Measurements from ENCODE around the gene SERINC2.
"Not testable (repeated sequence)": the region's sequence is repeated elsewhere in the genome, so short reads cannot be mapped to it uniquely, and the experiment has no call there.

Gene SERINC2

DNA sequence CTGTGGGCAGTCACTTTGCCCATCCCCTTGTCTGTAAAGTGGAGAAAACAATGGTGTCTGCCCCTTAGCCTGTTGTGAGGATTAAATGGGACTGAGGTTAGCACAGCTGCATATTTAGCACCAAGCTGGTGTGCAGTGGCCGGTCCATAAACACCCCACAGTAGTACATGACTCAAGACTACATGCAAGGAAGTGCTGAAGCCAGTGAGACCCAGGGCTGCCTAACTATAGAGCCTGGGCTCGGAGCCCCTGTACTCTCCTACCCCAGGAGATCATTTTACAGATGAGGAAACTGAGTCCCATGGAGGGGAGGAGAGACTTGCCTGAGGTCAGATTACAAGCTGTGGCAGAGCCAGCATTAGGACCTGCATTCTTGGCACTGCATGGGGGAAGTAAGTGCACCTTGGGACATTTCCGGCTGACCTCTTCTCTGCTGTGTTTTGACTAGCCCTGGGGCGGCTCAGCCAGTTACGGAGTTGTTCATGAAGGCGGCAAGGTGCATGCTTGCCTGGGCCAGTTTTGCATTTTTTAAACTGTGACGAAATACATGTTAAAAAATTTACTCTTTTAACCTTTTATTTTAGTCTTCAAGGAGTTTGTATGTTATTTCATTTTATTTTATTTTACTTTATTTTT is 3.2 kb downstream of the SERINC2 start:
- DNase-seq, result no peak

DNA sequence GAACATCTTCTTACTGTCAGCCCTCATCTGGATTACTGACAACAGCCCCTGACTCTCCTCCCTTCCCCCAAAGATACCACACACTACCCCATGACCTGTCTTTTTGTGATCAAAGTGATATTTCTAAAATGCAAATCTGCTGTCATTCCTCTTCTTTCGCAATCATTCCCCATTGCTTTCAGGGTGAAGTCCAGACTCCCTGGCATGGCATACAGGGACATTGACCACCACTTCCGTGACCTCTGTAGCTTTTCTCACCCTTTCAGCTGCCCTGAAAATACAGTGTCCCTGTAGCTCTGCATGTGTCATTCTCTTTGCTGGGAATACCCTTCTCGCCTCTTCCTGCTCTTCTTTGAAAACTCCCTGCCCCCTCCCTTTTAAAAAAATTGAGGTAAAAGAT is 4.1 kb downstream of the SERINC2 start:
- no peak for DNase-seq

DNA sequence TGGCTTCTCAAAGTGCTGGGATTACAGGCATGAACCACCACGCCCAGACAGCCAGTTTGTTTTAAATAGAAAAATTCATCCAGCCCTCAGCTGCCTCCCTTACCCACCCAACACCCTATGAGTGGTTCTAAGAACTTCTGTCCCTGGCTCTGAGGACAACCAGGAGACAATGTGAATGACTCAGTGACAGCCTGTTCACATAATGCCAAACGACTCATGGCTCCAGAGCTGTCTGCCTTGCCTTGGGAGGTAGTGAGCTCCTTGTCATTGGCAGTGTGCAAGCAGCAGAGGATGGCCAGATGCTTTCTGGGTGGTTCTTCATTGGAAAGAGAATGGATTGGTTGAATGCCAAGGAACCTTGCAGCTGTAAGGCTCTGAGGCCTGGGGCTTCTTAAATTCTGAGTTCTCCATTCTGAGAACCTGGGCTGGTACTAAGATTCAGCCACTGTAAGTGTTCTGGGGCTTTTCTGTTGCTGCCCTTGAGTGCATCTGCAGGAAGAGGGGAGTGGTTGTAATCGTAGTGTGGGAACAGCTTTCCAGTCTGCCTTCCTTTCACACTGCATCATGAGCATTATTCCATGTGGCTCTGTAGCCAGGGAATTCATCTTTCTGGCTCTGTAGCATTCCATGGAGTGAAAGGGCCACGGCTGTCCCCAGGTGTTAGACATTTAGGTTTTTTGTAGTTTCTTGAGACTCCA is 5.8 kb downstream of the SERINC2 start:
- no peak for DNase-seq

DNA sequence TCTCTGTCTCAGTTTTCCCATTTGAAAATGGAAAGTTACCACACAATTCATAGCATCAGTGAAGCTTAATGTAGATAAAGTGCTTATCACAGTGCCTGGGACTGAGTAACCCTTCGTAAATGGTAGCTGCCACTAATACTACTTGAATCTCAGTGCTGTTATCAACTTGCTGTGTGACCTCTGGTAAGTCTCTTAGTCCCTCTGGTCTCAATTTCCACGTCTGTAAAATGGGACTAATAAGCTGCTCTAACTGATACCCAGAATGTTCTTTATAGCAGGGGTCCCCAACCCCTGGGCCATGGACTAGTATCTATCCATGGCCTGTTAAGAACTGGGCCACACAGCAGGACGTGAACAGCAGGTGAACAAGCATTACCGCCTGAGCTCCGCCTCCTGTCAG is 7.7 kb downstream of the SERINC2 start:
- DNase-seq, result no peak

DNA sequence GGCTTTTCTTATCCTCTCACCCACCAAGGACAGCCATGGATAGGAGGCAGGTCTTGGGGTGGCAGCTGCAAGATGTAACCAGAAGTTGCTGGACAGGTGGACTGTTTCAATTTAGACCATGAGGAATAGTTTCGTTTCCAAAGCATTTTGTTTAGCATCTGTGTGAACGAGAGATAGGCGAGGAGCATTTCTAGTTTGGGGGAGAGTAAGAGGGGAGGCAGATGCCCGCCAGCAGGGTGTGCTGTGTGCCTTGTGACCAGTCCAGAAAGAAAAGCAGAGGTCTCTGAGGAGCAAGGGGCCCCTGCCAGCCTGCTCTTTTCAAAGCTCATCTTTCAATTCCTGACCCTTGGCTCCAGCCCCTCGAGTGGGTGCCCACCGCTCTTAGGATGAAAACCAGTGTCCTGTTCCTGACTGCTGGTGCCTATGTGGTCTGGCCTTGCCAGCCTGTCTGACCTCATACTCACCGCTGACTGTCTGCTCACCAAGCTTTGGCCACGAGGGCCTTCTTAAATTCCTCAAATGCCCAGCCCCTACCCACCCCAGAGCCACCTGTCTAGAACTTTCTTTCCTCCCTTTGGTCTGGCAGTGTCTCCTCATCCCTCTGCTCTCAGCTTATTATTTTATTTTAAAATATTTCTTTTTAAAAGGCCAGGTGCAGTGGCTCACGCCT is 8.5 kb downstream of the SERINC2 start:
- no peak for DNase-seq

DNA sequence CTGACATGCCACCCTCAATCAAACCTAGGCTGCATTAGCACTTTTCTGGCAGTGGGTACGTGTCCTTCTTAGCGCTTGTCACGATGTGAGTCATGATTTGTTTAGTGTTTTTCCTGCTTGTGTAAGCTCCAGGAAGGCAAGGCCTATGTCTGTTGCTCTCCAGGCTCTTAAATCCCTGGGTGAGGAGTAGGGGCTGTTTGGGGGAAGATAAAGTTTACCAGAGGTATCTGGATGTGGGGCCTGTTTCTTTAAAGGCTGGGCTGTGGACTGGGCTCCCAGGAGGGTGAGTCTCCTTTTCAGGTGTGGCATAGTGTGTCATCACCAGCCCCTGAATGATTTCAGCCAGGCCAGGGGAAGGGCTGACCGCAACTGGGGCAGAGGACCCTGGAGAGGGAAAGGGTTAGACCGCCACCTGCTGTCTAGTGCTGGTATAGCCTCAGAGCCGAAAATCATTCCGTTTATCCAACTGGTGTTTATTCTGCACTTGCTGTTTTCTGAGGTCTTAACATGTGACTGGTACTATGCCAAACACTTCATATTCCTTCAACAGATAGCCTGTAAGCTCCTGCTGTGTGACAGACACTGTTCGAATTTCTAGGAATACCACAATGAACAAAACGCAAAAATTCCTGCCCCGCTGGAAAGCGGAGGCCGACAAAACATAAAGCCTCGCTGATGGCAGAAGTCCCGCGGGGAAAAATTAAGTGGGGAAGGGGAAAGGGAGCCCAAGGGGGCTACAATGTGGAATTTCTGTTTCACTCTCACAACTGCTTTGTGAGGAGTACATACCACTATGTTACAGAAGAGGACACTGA is 9.7 kb downstream of the SERINC2 start:
- no peak for DNase-seq

DNA sequence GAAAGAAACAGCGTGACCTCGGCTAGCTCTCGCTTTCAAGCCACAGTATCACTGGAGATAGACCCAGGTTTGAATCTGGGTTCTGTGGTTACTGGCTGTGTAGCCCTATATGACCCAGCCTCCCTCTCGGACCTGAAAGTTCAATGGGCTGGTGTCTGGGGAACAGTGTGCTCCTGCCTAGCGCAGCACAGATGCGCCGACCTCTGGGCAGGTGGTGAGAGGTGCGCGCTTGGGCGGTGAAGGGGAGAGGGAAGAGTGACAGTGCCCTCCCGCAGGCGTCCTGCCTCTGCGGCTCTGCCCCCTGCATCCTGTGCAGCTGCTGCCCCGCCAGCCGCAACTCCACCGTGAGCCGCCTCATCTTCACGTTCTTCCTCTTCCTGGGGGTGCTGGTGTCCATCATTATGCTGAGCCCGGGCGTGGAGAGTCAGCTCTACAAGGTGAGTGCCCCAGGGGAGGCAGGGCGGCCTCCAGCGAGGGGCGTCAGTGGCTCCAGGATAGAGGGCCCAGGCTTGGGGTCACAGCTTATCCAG is 10.5 kb downstream of the SERINC2 start:
- no peak for DNase-seq

DNA sequence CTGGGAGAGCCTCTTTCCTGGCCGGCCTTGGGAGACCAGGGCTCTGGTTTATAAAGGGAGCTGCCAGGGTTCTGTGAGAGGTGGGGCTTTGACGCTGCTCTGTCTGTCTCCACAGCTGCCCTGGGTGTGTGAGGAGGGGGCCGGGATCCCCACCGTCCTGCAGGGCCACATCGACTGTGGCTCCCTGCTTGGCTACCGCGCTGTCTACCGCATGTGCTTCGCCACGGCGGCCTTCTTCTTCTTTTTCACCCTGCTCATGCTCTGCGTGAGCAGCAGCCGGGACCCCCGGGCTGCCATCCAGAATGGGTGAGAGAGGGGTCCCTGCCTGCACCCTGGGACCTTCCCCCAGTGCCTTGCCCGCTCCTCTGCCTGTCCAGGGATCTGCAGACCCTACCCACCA is 11.6 kb downstream of the SERINC2 start:
- no peak for DNase-seq

DNA sequence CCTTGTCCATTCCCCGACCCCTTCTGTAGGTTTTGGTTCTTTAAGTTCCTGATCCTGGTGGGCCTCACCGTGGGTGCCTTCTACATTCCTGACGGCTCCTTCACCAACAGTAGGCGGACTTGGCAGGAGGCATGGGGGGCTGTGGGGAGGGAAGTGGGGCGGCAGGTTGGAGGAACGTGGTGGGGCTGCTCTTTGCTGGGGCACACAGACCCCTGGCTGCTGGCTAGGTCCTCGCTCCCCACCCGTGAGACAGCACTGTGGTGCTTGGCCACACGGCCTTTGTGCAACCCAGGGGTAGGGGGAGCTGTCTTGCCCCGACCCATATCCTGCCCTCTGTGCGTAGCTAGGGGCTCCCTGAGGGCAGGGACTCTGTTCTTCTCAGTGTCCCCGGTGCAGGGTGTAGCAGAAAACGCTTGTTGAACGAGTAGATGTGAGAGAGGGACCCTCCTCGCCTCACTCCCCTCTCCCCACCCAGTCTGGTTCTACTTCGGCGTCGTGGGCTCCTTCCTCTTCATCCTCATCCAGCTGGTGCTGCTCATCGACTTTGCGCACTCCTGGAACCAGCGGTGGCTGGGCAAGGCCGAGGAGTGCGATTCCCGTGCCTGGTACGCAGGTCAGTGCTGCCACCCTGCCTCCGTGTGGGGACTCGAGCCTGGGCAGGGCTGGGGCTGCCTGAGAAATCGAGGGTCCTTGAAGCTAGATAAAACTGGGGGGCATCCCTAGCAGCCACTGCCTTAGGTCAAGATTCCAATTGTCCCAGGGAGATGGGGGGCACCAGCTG is 12.5 kb downstream of the SERINC2 start:
- DNase-seq, result no peak

DNA sequence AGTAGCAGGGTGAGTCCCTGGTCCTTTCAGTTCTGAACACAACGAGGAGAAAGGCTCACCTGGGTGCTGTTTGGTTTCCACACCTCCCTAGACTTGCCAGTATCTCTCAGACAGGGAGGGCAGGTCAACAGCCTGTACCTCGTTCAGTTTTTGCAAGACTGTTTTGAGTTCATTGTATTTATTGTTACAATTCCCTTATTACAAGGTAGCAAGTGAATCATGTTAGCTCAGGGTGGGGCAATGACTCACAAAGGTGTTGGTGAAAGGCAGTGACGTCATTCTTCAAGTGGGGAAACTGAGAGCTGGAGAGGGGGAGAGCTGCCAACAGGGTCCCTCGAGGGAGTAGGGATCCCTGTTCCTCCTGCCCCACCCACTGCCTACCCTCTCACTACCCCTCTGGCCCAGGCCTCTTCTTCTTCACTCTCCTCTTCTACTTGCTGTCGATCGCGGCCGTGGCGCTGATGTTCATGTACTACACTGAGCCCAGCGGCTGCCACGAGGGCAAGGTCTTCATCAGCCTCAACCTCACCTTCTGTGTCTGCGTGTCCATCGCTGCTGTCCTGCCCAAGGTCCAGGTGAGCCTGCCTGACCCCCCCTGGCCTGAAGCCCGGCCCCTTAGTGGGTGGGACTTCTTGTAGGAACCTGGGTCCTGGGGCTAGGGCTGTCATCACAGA is 13.4 kb downstream of the SERINC2 start:
- no peak for DNase-seq

DNA sequence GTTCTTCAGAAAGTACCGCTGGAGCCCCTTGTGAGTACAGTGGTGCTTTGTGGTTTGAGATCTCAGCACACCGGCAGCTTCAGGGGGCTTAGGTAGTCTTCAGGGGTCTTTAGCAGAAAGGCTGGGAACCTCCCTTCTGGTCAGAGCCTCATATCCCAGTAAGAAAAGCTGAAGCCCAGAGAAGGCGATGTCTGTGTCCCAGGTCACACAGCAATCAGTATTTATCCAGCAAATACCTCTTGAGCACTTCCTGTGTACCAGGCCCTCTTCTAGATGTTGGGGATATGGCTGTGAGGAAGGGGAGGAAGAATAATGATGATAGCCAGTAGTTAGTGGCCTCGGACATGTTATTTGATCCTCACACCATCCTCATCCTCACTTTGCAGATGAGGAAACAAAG is 14.3 kb downstream of the SERINC2 start:
- DNase-seq, result no peak

DNA sequence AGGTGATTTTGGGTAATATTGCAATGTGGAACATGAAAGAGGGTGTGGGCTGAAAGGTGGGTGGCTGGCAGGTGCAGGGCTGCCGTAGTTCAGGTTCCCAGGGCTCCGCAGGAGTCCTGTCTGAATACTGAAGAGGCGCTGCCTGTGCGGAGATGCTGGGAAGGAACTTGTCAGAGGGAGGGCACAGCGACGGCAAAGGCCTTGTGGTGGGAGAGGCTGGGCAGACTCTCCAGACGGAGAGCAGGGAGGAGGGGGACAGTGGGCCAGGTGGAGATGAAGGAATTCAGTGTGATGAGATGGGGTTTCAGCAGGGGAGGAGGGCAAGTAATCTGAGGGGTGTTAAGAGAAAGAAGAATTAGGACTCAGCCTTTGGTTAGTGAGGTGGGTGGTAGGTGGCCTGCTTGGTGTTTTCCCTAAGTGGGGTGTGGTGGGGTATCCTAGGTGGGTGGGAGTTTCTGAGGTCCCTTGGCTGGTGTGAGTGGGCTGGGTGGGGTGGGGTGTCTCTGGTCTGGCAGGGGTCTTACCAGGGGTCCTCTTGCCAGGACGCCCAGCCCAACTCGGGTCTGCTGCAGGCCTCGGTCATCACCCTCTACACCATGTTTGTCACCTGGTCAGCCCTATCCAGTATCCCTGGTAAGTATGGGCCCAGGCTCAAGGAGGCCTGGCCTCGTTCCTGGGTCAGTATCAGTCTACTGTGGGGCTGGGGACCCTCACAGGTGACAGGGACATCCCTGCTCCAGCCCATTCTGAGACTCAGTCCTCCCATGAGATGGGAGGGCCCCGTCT is 15.6 kb downstream of the SERINC2 start:
- no peak for DNase-seq

DNA sequence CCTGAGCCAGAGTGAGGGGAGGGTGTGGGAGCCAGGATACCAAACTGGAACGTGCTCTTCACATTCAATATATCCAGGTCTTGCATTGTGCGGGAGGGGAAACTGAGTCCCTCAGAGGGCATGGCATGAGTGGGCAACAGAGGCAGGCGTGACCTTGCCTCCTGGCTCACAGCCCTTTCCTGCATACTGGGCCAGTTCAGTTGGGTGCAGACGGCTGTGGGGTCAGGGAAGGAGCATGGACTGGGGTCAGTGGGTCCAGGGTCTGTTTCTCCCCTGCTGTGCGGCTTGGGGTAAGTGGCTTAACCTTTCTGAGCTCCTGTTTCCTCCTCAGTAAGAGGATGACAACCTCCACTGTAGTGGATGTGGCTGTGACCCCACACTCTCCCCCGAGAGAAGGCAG is 16.6 kb downstream of the SERINC2 start:
- DNase-seq, result no peak

DNA sequence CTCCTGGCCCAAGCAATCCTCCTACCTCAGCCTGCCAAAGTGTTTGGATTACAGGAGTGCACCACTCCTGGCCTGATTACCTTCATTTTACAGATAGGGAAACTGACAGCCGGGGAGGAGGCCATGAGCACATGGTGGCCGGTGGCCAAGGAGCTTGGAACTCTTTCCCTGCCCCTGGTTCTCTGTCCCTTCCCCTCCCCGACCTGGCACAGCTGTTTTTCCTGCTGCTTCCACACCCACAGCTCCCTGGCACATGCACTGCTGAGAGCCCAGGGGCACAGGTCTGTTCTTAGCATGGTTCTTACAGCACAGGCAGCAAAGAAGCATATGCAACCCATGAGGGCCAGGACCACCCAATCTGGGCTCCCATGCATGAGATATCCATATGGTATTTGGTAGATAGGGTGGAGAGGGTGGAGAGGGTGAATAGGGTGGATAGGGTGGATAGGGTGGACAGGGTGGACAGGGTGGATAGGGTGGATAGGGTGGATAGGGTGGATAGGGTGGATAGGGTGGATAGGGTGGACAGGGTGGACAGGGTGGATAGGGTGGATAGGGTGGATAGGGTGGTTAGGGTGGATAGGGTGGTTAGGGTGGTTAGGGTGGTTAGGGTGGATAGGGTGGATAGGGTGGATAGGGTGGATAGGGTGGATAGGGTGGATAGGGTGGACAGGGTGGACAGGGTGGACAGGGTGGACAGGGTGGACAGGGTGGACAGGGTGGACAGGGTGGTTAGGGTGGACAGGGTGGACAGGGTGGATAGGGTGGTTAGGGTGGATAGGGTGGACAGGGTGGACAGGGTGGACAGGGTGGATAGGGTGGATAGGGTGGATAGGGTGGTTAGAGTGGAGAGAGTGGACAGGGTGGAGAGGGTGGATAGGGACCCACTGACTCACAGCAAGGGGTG is 18.6 kb downstream of the SERINC2 start:
- DNase-seq, result not testable (repeated sequence)

DNA sequence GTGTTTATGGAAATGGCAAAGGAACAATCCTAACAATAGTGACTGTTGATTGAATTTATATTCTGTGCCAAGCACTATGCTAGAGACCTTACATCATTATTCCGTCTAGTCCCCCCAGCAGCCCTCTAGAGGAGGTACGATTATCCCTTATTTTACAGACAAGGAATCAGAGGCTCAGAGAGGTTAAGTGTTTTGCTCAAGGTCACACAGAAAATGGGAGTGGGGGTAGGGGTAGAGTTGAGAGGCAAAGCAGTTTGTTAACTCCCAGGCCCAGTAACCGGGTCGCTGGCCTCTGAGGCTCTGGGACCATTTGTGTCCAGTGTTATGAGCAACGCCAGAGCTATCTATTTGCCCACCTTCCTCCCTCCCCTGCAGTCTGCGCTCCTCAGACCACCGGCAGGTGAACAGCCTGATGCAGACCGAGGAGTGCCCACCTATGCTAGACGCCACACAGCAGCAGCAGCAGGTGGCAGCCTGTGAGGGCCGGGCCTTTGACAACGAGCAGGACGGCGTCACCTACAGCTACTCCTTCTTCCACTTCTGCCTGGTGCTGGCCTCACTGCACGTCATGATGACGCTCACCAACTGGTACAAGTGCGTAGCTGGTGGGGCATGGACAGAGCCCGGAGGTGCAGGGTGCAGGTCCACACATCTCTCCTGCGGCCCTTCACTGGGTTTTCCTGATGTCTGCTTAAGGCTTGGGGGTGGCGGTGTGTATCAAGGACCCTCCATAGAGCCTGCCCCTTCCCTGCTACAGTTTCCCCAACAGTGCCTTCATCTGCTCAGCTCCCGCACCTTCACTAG is 19.8 kb downstream of the SERINC2 start:
- DNase-seq, result no peak

DNA sequence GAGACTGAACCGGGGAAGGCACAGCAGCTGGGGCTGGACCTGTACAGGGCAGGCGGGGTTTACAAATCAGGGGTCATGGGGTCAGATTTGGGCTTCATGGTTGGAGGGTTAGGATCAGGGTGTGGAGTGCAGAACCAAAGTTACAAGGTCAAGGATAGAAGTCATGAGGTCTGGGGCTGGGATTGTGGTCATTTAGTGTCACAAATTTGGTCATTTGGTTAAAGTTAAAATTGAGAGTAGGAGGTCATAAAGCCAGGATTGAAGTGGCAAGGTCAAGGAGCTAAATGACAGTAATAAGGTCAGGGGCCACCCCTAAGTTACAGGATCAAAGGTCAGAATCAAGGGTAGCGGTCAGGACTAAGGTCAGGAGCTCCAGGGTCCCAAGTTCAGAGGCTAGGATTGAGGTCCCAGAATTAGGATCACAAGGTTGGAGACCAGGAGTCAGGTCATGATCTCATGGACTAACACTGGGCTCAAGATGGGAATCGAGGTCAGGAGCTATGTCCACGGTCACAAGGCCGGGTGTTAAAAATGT is 20.4 kb downstream of the SERINC2 start:
- no peak for DNase-seq

DNA sequence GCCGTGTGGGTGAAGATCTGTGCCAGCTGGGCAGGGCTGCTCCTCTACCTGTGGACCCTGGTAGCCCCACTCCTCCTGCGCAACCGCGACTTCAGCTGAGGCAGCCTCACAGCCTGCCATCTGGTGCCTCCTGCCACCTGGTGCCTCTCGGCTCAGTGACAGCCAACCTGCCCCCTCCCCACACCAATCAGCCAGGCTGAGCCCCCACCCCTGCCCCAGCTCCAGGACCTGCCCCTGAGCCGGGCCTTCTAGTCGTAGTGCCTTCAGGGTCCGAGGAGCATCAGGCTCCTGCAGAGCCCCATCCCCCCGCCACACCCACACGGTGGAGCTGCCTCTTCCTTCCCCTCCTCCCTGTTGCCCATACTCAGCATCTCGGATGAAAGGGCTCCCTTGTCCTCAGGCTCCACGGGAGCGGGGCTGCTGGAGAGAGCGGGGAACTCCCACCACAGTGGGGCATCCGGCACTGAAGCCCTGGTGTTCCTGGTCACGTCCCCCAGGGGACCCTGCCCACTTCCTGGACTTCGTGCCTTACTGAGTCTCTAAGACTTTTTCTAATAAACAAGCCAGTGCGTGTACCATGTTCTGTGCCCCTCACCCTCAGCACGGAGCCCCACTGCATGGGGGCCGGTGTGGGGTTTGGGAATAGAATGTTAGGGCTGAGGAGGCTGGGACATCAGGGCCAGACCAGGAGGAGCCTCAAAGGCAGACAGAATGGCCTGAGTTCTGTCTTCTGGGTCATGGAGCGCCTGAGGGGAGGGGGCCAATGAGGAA is 21.3 kb downstream of the SERINC2 start:
- DNase-seq, result no peak

DNA sequence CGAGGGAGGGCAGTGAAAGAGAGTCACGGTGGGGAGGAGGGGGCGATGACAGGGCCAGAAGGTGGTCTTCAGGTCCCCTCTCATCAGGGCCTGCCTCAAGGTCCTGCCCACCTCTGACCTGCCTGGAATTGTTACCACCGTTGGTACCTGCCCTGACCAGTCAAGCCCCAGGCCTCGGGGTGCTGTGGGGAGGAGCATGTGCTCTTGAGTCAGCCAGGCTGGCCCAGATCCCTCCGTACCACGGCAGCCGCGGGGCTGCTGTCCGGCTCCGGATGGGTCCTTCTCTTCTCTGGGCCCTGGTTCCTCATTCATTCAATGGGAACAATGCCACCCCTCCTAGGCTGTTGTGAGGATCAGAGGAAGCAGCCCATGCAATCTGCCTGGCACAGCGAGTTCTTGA is 22.0 kb downstream of the SERINC2 start:
- no peak for DNase-seq
